Left kidney (tissue), 2 donors: ENCODE results near the gene KCNH2. TPM values are rescaled to one million over a fixed set of nuclear protein-coding genes. Genes with fewer than 3 reads are reported as not detected.

Experiments
- DNase-seq: peaks from one replicate; pipeline ENCODE4 v3.0.0-alpha.2; 2013
- polyA plus RNA-seq: library from polyadenylated mRNA; unstranded; fragments of 120-200 nt; gene quantifications from one replicate; pipeline ENCODE4 v1.2.1, GENCODE V29; 2013; ENCODE audit not compliant: insufficient read length

Gene KCNH2
- polyA plus RNA-seq, 1 donor, result 13.1 TPM

DNA sequence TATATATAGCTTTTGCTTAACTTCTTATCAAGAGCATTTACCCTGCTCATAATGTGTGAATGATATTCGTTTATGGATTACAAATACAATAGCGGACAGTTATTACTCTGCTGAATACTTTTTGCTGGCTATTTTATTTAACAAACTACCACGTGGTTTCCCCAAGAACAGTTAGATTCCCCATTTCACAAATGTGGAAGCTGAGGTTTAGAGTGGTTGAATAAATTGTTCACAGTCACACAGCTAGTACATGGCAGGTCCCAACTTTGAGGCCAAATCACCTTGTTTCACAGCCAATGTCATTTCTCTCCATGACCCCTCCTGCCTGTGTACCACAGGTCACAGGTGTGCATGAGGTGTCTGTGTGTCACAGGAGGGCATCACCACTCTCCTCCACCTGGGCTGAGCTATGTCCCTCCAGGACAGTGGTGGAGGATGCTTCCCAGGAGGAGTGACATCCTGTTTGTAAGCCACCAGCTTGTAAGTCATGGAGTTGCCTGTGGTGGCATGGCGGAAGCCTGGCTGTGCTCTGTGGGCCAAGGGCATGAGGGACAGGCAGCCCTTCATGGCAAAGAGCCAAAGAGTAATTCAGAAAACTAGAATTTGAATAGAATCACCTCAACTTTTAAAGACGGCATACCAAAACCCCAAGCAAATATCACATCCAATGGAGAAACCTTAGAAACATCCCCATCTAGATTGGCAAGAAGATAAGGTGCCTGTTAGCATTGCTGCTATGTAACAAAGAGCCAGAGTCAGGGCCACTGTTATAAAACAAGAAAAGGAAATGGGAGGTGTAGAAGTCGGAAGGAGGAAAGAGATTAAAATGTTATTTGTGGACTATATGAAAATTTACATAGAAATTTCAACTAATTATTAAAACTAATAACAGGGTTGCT is 73.9 kb downstream of the KCNH2 start:
- DNase-seq, result no peak

DNA sequence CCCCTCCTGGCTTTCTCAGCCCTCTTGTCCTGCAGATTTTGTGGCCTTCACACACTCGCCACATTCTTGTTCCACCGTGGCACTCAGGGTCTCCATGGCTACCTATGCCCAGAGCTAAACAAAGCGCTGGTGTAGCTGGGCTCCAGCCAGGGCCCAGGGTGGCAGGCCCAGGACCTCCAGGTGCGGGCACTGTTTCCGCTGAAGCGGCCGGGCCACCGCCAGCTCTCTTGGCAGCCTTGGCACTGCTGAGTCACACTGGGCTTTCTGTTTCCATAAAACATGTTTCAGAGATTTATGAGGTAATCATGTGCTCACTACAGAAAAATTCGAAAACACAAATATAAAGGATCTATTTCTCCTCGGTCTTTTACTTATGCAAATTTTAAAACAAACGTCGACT is 74.5 kb downstream of the KCNH2 start:
- DNase-seq, result no peak

- no peak for DNase-seq
Measured at GRCh38 chr7:150902078-150903033, 75.8 kb downstream of the KCNH2 start.

GRCh38 chr7:150901160-150902035 is 76.7 kb downstream of the KCNH2 start:
- DNase-seq, result no peak

DNA sequence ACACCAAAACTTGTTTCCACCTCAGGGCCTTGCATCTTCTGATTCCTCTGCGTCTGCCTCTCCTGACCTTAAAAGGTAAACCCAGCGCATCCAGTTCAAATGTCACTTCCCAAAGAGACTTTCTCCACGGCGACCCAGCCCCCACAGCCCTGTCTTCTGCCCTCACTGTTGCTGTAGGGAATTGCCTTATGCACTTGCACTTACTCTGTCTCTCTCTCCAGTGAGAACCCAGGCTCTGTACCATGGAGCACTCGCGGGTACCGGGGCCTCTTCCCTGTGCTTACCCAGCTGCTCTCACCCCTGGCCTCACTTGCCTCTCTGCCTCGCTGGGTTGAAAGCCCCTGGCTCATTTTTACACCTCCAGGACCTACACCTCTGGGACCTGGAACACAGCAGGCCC is 77.4 kb downstream of the KCNH2 start:
- no peak for DNase-seq

- peak; percentile 52 for DNase-seq
Measured at GRCh38 chr7:150898475-150899011, 79.6 kb downstream of the KCNH2 start.

DNA sequence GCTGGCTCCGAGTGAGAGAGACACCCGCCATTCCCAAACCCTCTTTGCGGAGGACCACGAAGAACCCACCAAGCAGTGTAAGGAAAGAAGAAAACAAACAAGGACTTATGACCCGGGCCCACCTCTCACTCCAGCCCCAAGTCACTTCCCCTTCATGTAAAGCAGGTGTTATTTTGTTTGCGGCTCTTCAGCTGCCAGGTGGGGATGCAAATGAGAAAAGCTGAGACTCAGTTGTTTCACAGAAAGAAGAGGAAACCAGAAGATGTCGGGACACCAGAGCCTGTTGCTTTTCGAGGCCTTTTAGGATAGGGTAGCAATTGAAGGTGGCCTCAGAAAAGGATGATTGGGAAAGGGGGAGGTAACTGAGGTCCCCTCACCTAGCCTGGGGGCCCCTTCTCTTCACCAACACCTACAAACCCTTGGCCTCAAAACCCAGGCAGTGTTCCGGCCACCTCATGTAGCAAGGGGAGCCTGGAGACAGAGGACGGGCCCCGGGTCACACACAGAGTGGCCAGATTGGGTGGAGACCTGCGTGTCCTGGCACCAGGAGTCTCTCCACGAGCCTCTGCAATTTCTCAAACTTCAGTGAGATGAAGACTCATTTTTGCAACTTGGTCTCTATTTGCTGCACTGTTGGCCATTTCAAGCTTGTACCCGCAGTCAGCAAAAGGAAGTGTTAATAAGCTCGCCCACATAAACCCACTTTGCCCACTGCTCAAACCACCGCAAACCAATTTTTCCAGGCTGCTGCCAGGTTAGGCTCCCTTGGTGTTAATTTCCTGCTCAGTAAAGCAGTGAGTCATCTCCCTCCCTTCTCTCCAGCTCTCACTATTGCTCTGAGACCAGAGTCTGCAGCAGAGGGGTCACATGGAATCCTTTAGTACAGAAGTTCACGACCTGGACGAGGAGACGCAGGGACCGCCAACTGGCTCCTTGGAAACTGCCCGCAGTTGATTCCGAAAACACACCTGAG is 80.3 kb downstream of the KCNH2 start:
- DNase-seq, result no peak

DNA sequence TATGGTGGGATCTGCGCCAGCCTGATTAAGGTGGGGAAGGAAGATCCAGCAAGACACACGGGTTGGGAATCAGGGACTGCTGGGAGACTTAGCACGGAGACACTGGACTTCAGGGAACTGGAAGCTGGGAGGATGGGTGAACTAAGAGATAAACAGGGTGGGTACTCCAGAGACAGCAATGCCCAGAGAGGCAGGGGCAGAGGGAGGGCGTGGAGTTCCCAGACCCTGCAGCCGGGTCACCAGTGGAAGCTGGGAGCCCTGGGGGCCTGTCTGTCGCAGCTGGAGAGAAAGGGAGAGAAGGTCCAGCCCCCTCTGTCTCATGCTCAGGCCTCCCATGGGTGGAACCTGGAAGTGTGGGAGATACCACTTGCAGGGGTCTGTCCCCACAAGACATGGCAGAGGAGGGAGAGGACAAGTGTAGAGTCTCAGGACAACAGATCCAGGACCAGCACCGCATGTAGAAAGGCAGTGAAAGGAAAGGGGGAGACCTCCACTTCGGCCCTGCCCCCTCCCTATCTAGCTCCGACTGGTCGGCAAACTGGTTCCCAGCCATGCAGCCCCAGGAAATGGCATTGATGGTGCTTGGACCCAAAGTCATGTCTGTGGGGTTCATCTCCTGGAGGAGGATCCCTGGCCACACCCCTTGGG is 81.4 kb downstream of the KCNH2 start:
- DNase-seq, result no peak

DNA sequence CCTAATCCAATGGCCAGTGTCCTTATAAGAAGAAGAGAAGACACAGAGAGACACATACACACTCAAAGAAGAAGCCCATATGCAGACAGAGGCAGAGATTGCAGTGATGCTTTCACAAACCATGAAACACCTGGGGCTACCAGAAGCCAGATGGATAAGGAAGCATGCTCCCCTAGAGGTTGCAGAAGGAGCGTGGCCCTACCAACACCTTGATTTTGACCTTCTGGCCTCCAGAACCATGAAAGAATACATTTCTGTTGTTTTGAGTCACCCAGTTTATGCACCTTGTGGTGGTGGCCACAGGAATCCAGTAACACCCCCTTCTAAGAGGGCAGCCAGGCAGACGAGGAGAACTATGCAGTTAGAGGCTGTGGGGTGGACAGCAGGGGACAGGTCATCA is 82.3 kb downstream of the KCNH2 start:
- no peak for DNase-seq

Other genes starting within 250 kb of the KCNH2 start
- gene GIMAP5, start 240.9 kb downstream of the KCNH2 start, polyA plus RNA-seq, result 5.6 TPM
- 78.4 TPM for gene TMEM176B, start 178.0 kb downstream of the KCNH2 start, polyA plus RNA-seq
- 90.9 TPM for gene TMEM176A, start 177.6 kb downstream of the KCNH2 start, polyA plus RNA-seq
- gene AOC1, start 125.8 kb downstream of the KCNH2 start, polyA plus RNA-seq, result 54.2 TPM
- 8.7 TPM for gene NOS3, start 12.7 kb upstream of the KCNH2 start, polyA plus RNA-seq
- gene ATG9B, start 46.2 kb upstream of the KCNH2 start, polyA plus RNA-seq, result 3.0 TPM
- gene ABCB8, start 50.1 kb upstream of the KCNH2 start, polyA plus RNA-seq, result 28.4 TPM
- 2.3 TPM for gene ASIC3, start 70.2 kb upstream of the KCNH2 start, polyA plus RNA-seq
- 17.8 TPM for gene CDK5, start 79.6 kb upstream of the KCNH2 start, polyA plus RNA-seq
- 84.4 TPM for gene SLC4A2, start 81.3 kb upstream of the KCNH2 start, polyA plus RNA-seq
- gene FASTK, start 102.5 kb upstream of the KCNH2 start, polyA plus RNA-seq, result 47.8 TPM
- gene TMUB1, start 105.2 kb upstream of the KCNH2 start, polyA plus RNA-seq, result 19.7 TPM
- 65.0 TPM for gene AGAP3, start 108.2 kb upstream of the KCNH2 start, polyA plus RNA-seq
- 0.22 TPM for gene GBX1, start 189.4 kb upstream of the KCNH2 start, polyA plus RNA-seq
- gene ASB10, start 208.9 kb upstream of the KCNH2 start, polyA plus RNA-seq, result not detected
- not detected for gene H2BK1, start 232.2 kb upstream of the KCNH2 start, polyA plus RNA-seq
- gene ABCF2, start 248.9 kb upstream of the KCNH2 start, polyA plus RNA-seq, result 24.6 TPM